HFF-Myc (cell line): ENCODE results near the gene CD200.
"Not testable (repeated sequence)": the region's sequence is repeated elsewhere in the genome, so short reads cannot be mapped to it uniquely, and the experiment has no call there.

Experiments
- DNase-seq: peaks from one replicate; pipeline ENCODE4 v3.0.0-alpha.2; 2011; ENCODE audit warnings: low read depth; ENCODE audit errors: extremely low read depth
- H3K4me3 ChIP-seq: replicated peaks from 2 replicates; pipeline ENCODE4 v1.5.1; 2011; ENCODE audit warnings: low read depth, mild to moderate bottlenecking, control low read depth, low read length
- CTCF ChIP-seq: IDR thresholded peaks from 2 replicates; pipeline ENCODE4 v1.5.1; 2012; ENCODE audit warnings: mild to moderate bottlenecking, low read depth, low read length, control low read depth; ENCODE audit errors: missing control alignments

The CD200 gene

GRCh38 chr3:112401617-112402016 lies 68.7 kb downstream of the CD200 start:
- H3K4me3 ChIP-seq, result no peak overlapping the region
- TF ChIP-seq CTCF, result no peak
- DNase-seq, result no peak

GRCh38 chr3:112403103-112403502 lies 70.1 kb downstream of the CD200 start:
- TF ChIP-seq CTCF, result no peak
- DNase-seq, result no peak
- H3K4me3 ChIP-seq, result no peak overlapping the region

GRCh38 chr3:112404924-112405549 lies 72.1 kb downstream of the CD200 start:
- DNase-seq, result not testable (repeated sequence)

GRCh38 chr3:112405845-112406244 lies 72.9 kb downstream of the CD200 start:
- TF ChIP-seq CTCF, result no peak

More at GRCh38 chr3:112404924-112405549, 72.1 kb downstream of the CD200 start:
- not testable (repeated sequence) for H3K4me3 ChIP-seq

GRCh38 chr3:112407214-112407887 lies 74.4 kb downstream of the CD200 start:
- H3K4me3 ChIP-seq, result no peak overlapping the region
- no peak for DNase-seq
- TF ChIP-seq CTCF, result no peak

More at GRCh38 chr3:112405845-112406244, 72.9 kb downstream of the CD200 start:
- no peak overlapping the region for H3K4me3 ChIP-seq
- no peak for DNase-seq

GRCh38 chr3:112407888-112408702 lies 75.1 kb downstream of the CD200 start:
- H3K4me3 ChIP-seq, result no peak overlapping the region
- DNase-seq, result no peak
- TF ChIP-seq CTCF, result no peak

- DNase-seq, result no peak
- no peak for TF ChIP-seq CTCF
Measured at GRCh38 chr3:112409041-112409440, 76.1 kb downstream of the CD200 start.

More at GRCh38 chr3:112409041-112409440, 76.1 kb downstream of the CD200 start:
- no peak overlapping the region for H3K4me3 ChIP-seq
